GM21737 (cell line): Measurements from ENCODE around the gene CHMP2A.
"Not testable (repeated sequence)": the region's sequence is repeated elsewhere in the genome, so short reads cannot be mapped to it uniquely, and the experiment has no call there.

Experiments
- ATAC-seq: cut with Tn5 transposase; IDR thresholded peaks from one replicate; pipeline ENCODE4 v1.9.1; 2021; ENCODE audit warnings: mild to moderate bottlenecking, moderate library complexity; ENCODE audit not compliant: unreplicated experiment

The CHMP2A gene

GRCh38 chr19:58513694-58514563 lies 41.0 kb downstream of the CHMP2A start:
- peak; percentile 63 for ATAC-seq

DNA sequence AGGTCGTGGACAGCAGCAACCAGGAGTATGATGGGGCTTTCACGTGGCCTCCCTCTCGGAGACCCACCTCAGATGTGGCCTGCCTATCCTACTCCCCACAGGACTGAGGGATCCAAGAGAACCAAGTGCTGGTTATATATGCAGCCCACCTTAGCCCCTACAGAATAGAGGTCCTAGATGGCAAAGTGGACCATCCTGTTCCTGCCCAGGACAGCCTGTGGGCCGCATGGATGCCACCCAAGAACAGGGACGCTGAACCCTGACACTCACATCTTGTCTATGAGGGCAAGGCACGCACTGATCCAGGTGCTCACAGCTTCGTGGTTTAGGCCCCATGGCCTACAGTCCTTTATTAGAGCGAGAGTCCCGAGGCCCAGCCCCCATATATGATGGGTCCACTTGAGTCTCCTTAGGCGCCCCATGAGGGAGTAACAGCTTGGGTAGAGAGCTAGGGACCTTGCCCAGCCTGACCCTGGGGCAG lies 41.7 kb downstream of the CHMP2A start:
- no peak for ATAC-seq

- no peak for ATAC-seq
Observed at GRCh38 chr19:58511353-58512208, 43.3 kb downstream of the CHMP2A start, which contains the start of gene SLC27A5. Gene SLC27A5, minus strand, starts transcription at chr19:58511992. Its CDS starts 37 bp downstream, at chr19:58511955.

DNA sequence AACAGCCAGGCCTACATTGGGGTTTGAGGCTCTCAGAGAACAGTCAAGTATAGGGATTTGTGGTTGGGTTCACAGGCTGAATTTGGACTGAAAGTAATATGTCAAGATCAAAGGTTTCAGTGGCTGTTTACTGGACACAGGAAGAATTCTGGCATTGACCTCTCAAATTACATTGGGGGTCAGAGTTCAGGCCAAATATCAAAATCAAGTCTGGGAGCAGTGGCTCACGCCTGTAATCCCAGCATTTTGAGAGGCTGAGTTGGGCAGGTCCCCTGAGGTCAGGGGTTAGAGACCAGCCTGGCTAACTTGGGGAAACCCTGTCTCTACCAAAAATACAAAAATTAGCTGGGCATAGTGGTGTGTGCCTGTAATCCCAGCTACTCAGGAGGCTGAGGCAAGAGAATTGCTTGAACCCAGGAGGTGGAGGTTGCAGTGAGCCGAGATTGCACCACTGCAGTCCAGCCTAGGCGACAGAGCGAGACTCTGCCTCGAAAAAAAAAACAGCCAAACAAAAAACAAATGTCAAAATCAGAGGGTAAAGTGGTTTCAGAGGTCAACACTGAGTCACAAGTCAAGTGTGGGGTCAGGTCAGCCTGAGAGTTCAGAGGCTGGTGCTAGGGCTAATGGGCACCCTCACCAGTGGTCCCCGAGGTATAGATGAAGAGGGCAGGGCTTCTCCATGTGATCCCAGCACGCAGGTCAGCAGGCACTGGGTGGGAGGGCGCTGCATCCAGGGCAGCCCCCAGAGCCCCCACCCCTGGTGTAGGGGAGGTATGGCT lies 44.6 kb downstream of the CHMP2A start:
- ATAC-seq = no peak

GRCh38 chr19:58509731-58510083 lies 45.2 kb downstream of the CHMP2A start:
- ATAC-seq = no peak

DNA sequence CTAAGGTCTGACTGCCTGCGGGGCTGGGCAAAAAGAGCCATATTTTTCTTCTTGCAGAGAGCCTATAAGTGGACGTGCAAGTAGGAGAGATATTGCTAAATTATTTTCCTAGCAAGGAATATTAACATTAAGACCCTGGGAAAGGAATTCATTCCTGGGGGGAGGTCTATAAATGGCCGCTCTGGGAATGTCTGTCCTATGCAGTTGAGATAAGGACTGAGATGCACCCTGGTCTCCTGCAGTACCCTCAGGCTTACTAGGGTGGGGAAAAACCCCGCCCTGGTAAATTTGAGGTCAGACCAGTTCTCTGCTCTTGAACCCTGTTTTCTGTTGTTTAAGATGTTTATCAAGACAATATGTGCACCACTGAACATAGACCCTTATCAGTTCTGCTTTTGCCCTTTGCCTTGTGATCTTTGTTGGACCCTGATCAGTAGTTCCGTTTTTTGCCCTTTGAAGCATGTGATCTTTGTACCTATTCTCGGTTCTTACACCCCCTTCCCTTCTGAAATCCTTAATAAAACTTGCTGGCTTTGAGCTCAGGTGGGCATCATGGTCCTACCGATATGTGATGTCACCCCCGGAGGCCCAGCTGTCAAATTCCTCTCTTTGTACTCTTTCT lies 47.2 kb downstream of the CHMP2A start:
- ATAC-seq = not testable (repeated sequence)
